Measurements from ENCODE around the gene SMG6. TPM values are rescaled to one million over a fixed set of nuclear protein-coding genes. Genes with fewer than 3 reads are reported as not detected.

The SMG6 gene
- polyA plus RNA-seq, 1 of the 3 experiments (the other 2 are of a cell fraction): 15.7 TPM

- TF ChIP-seq REST (IDR thresholded peaks at IDR 0.05; ENCODE audit: low read depth, low read length): no peak
- no peak for TF ChIP-seq JUND (IDR thresholded peaks at IDR 0.05)
- no peak for TF ChIP-seq RXRA (IDR thresholded peaks at IDR 0.05; ENCODE audit: borderline replicate concordance, low read depth)
- no peak for TF ChIP-seq ZBTB33 (IDR thresholded peaks at IDR 0.05; ENCODE audit: borderline replicate concordance, low read depth)
Measured at GRCh38 chr17:2107506-2107905, 196.1 kb downstream of the SMG6 start (continued).

GRCh38 chr17:2107050-2107449 is 196.5 kb downstream of the SMG6 start:
- TF ChIP-seq JUND (IDR thresholded peaks at IDR 0.05) (no peak), TAF1 (IDR thresholded peaks at IDR 0.05; ENCODE audit: borderline replicate concordance, low read depth, low read length) (no peak), GABPA (IDR thresholded peaks at IDR 0.05; ENCODE audit: low read depth) (no peak)
- DNase-seq: no peak
- Histone ChIP-seq H4K20me1 (ENCODE audit: insufficient read depth) (no peaks in the 10 kb centered on the region), H3K4me2 (no peak overlapping the region), H3F3A (replicated peaks; ENCODE audit: insufficient read depth) (peaks cover 12% of the 10 kb centered on the region), H3K36me3 (replicated peaks in 1 of 2; ENCODE audit: control insufficient read depth in 1 of 2, insufficient read depth in 2 of 2, low read length in 1 of 2) (peaks cover 0 to 3% of the 10 kb centered on the region in 2 experiments), H3K9me2 (no peaks in the 10 kb centered on the region), H3K4me3 (ENCODE audit: low read depth in 2 of 2, low read length in 1 of 2) (no peak overlapping the region), H3K9me3 (no peaks in the 10 kb centered on the region), H3K27me3 (ENCODE audit: insufficient read depth) (no peaks in the 10 kb centered on the region), H2AFZ (ENCODE audit: low read depth) (no peak overlapping the region), H3K9ac (no peak overlapping the region), H3K79me2 (ENCODE audit: insufficient read depth) (peaks cover 4% of the 10 kb centered on the region; the same call in 1 of the 2 replicates), H3K4me1 (ENCODE audit: control insufficient read depth in 1 of 2, insufficient read depth in 2 of 2, low read depth in 1 of 2, low read length in 1 of 2) (peaks cover 11 to 22% of the 10 kb centered on the region in 2 experiments; a peak in 2 of 4 replicates), H3K27ac (ENCODE audit: low read depth in 2 of 2, low read length in 1 of 2) (no peak overlapping the region)
- WGBS (ENCODE audit: low lambda C conversion rate): 100% methylated on average over 2 of the region's 2 CpGs
- ChIA-PET POLR2A (no interaction called here), CTCF (interaction anchor here (1.2 to 2.0 kb wide), 6 partner anchors 12 to 246 kb away, joined by 3 to 10 read pairs (median 5); partner anchors contain the start of gene HIC1)

- H3K9me3 ChIP-seq: no peaks in the 10 kb centered on the region
- no peak overlapping the region for H2AFZ ChIP-seq (ENCODE audit: low read depth)
- no peak overlapping the region for H3K9ac ChIP-seq
- peaks cover 4% of the 10 kb centered on the region; the same call in 1 of the 2 replicates for H3K79me2 ChIP-seq (ENCODE audit: insufficient read depth)
- no peak overlapping the region for H3K27ac ChIP-seq (ENCODE audit: low read depth in 2 of 2, low read length in 1 of 2)
- H3F3A ChIP-seq (replicated peaks; ENCODE audit: insufficient read depth): peaks cover 12% of the 10 kb centered on the region
- POLR2A ChIA-PET: no interaction called here
- no peaks in the 10 kb centered on the region for H3K9me2 ChIP-seq
- no peaks in the 10 kb centered on the region for H3K27me3 ChIP-seq (ENCODE audit: insufficient read depth)
- H3K4me2 ChIP-seq: no peak overlapping the region
- WGBS (ENCODE audit: low lambda C conversion rate): 85% methylated on average over 11 of the region's 11 CpGs
- H3K4me1 ChIP-seq (ENCODE audit: control insufficient read depth in 1 of 2, insufficient read depth in 2 of 2, low read depth in 1 of 2, low read length in 1 of 2): peaks cover 11 to 22% of the 10 kb centered on the region in 2 experiments; a peak in 2 of 4 replicates
- DNase-seq: no peak
- H4K20me1 ChIP-seq (ENCODE audit: insufficient read depth): no peaks in the 10 kb centered on the region
- no peak overlapping the region for H3K4me3 ChIP-seq (ENCODE audit: low read depth in 2 of 2, low read length in 1 of 2)
- H3K36me3 ChIP-seq (replicated peaks in 1 of 2; ENCODE audit: control insufficient read depth in 1 of 2, insufficient read depth in 2 of 2, low read length in 1 of 2): peaks cover 0 to 3% of the 10 kb centered on the region in 2 experiments
- CTCF ChIA-PET: interaction anchor here (1.2 to 1.9 kb wide), 4 partner anchors 11 to 246 kb away, joined by 3 to 10 read pairs (median 3); partner anchors contain the start of gene HIC1
- no peak for TF ChIP-seq YY1 (IDR thresholded peaks at IDR 0.05; ENCODE audit: low read depth)
- TF ChIP-seq CTCF (IDR thresholded peaks at IDR 0.05): no peak
- no peak for TF ChIP-seq RAD21 (IDR thresholded peaks at IDR 0.05; ENCODE audit: low read length)
- no peak for TF ChIP-seq PBX3 (IDR thresholded peaks at IDR 0.05)
- TF ChIP-seq FOXM1 (IDR thresholded peaks at IDR 0.05; ENCODE audit: low read depth): no peak
- TF ChIP-seq ZBTB33 (IDR thresholded peaks at IDR 0.05; ENCODE audit: borderline replicate concordance, low read depth): no peak
- no peak for TF ChIP-seq SIN3A (IDR thresholded peaks at IDR 0.05; ENCODE audit: borderline replicate concordance, low read depth, low read length)
Measured at GRCh38 chr17:2106308-2106955, 197.2 kb downstream of the SMG6 start.
